Upper lobe of left lung (tissue), 6 donors: ENCODE results near the gene ITGA5. TPM values are rescaled to one million over a fixed set of nuclear protein-coding genes. Genes with fewer than 3 reads are reported as not detected.

Source experiments
- ATAC-seq, 2 donors: fragments of 200-7000 bp; cut with Tn5 transposase; one replicate each; pipeline ENCODE4 v1.9.1; 2022; ENCODE audit warnings: mild to moderate bottlenecking in 2 of 2, moderate library complexity in 2 of 2; ENCODE audit not compliant: low FRiP score in 2 of 2
- DNase-seq, 2 donors: peaks; one replicate each; pipeline ENCODE4 v3.0.0-alpha.2; 2019 to 2020
- H3K27ac ChIP-seq, 4 donors: fragments of 200-600 bp; sonication (generic); one replicate each; pipeline ENCODE4 v1.5.1; 2016 to 2019
- H3K27me3 ChIP-seq, 4 donors: fragments of 200-600 bp; sonication (generic); one replicate each; pipeline ENCODE4 v1.5.1; 2017 to 2019
- H3K36me3 ChIP-seq, 4 donors: fragments of 200-600 bp; sonication (generic); one replicate each; pipeline ENCODE4 v1.5.1; 2016 to 2019
- H3K4me1 ChIP-seq, 4 donors: fragments of 200-600 bp; sonication (generic); one replicate each; pipeline ENCODE4 v1.5.1; 2018 to 2019
- H3K4me3 ChIP-seq, 4 donors: fragments of 200-600 bp; sonication (generic); one replicate each; pipeline ENCODE4 v1.5.1; 2017 to 2019; ENCODE audit warnings: mild to moderate bottlenecking in 2 of 4, moderate library complexity in 1 of 4
- H3K9me3 ChIP-seq, 4 donors: fragments of 200-600 bp; sonication (generic); one replicate each; pipeline ENCODE4 v1.5.1; 2018 to 2019
- CTCF ChIP-seq, 6 experiments: fragments of 450-650 bp in 4 of 6; fragments of 200-600 bp in 2 of 6; sonication (generic) in 2 of 6; IDR thresholded peaks; one replicate each; pipeline ENCODE4 v1.5.1; 2016 to 2019; ENCODE audit warnings: antibody characterized with exemption in 6 of 6
- EP300 ChIP-seq, 4 donors: sonication (generic); formaldehyde crosslinking; IDR thresholded peaks; one replicate each; pipeline ENCODE4 v1.5.1; 2017; ENCODE audit warnings: antibody characterized with exemption in 4 of 4, control low read depth in 2 of 4
- POLR2A ChIP-seq, 4 donors: fragments of 450-650 bp; IDR thresholded peaks; one replicate each; pipeline ENCODE4 v1.5.1; 2016 to 2017; ENCODE audit warnings: antibody characterized with exemption in 4 of 4, mild to moderate bottlenecking in 2 of 4
- POLR2AphosphoS5 ChIP-seq, 2 donors: sonication (generic); formaldehyde crosslinking; IDR thresholded peaks; one replicate each; pipeline ENCODE4 v1.5.1; 2017; ENCODE audit warnings: antibody characterized with exemption in 2 of 2
- WGBS, 2 donors: methylation state at CpG; one replicate each; pipeline ENCODE4 v1.1.5; 2017 to 2018; 5-methylcytosine and 5-hydroxymethylcytosine counted together
- total RNA-seq, 6 donors: library from RNA; depleted of rRNA in 4 of 6; stranded (reverse); fragments of >200 nt in 4 of 6; gene quantifications; one replicate each; pipeline versions ENCODE4 v1.1.0 to v1.2.1, GENCODE V29; 2016 to 2021
- donor health status: DM: no; HTN: no; CAD: no; lungs with moderate emphysema.
- donor health status: DM: no; HTN: yes; CAD: no; lungs with severe emphysema.

ITGA5 gene
- total RNA-seq, 6 donors from 2014 or later: 48.3 to 146 (median 92.6) TPM

DNA sequence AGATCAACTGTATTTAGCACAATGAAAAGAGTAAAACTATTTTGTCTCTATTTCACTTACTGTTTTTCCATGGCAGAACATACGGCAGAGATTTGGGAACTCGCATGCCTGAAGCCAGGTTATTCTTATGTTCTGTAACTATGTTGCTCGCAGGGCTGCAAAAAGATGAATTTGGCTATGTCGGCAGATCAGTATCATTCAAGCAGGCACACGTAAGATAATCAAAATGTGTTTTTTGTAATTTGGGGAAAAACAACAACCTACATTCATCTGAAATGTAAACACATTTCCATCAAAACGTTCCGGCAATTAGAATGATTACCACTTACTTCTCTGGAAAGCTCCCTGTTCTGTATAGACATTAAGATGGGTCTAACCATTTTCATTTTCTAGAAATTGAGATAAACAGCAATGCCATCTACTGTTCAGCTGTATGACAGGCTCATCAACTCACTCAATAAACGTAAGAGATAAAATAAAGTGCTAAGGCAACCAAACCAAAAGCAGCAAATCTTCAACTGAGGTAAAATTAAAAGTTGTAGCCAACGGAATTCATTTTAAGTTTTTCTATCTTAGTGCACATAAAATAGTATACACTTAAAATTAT lies 41.4 kb upstream of the ITGA5 start:
- Histone ChIP-seq H3K27ac (no peak overlapping the region), H3K36me3 (no peaks in the 10 kb centered on the region), H3K9me3 (no peaks in the 10 kb centered on the region), H3K4me1 (no peaks in the 10 kb centered on the region), H3K27me3 (no peaks in the 10 kb centered on the region), H3K4me3 (no peak overlapping the region)
- TF ChIP-seq EP300 (IDR thresholded peaks at IDR 0.05): no peak
- no peak for TF ChIP-seq POLR2A (IDR thresholded peaks at IDR 0.05)
- TF ChIP-seq CTCF (IDR thresholded peaks at IDR 0.05): no peak
- no peak for TF ChIP-seq POLR2AphosphoS5 (IDR thresholded peaks at IDR 0.05)
- WGBS, 2 donors: 76 to 78% methylated on average over 9 of the region's 9 CpGs
- ATAC-seq: no peak
- DNase-seq: no peak

DNA sequence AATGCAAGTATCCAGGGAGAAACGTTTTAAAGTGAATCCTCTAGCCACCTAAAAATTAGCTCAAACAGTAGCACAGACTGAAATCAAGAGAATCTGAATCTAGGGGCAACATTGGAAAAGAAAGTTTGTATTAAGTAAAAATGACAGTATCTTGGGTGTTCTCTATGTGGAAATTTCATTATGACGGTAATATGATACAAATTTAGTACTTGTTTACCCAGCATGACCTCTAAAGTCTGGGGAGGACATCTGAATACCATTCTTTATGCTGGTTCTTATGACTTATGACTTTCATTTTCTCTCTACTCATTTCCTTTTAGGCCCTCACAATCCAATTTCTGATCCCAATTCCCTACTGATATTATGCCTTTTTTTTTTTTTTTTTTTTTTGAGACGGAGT lies 40.3 kb upstream of the ITGA5 start:
- WGBS, 2 donors: 66 to 72% methylated on average over 3 of the region's 3 CpGs
- no peak for ATAC-seq
- DNase-seq: no peak

DNA sequence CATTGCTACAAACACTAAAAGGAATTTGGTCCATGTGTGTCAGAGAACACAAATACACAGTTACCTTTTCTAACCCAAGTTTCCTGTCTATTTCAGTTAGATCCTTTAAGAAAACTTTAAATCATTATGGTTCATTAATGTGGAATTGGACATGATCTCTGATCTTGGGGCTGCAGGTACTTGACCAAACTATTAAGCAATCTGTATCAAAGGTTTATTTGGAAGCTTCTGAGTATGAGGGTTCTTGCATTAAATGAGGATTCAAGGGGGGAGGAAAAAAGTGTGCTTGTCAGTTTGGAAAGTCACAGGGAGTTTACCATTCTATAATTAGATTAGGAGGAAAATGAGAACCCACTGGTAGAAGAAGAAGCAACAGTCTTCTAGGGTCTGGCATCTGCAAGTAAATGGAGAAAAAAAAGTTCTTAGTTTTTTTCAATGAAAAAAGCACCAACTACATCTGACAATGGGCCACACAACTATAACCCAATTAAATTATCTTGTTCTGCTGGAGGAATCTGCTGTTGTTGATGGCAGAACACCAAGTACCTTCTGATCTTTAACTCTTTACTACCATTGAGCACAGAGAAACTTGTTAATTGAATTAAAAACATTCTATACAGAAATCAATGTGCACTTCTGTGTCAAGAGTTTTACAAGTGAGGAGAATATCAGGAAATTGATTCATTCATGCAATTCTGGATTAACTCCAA lies 36.8 kb upstream of the ITGA5 start:
- Histone ChIP-seq H3K4me1 (no peaks in the 10 kb centered on the region), H3K27me3 (no peaks in the 10 kb centered on the region), H3K9me3 (no peaks in the 10 kb centered on the region), H3K27ac (no peak overlapping the region), H3K4me3 (no peak overlapping the region), H3K36me3 (no peaks in the 10 kb centered on the region)
- TF ChIP-seq POLR2AphosphoS5 (IDR thresholded peaks at IDR 0.05) (no peak), CTCF (IDR thresholded peaks at IDR 0.05) (no peak), POLR2A (IDR thresholded peaks at IDR 0.05) (no peak), EP300 (IDR thresholded peaks at IDR 0.05) (no peak)
- ATAC-seq (no peak), DNase-seq (no peak)

More for the DNA sequence above, 40.3 kb upstream of the ITGA5 start:
- H3K27ac ChIP-seq: no peak overlapping the region
- TF ChIP-seq CTCF (IDR thresholded peaks at IDR 0.05) (no peak), EP300 (IDR thresholded peaks at IDR 0.05) (no peak), POLR2A (IDR thresholded peaks at IDR 0.05) (no peak)
- H3K9me3 ChIP-seq: no peaks in the 10 kb centered on the region
- no peaks in the 10 kb centered on the region for H3K36me3 ChIP-seq
- H3K4me3 ChIP-seq: no peak overlapping the region
- H3K4me1 ChIP-seq: no peaks in the 10 kb centered on the region
- no peaks in the 10 kb centered on the region for H3K27me3 ChIP-seq

GRCh38 chr12:54452628-54453027 lies 33.6 kb upstream of the ITGA5 start:
- no peak overlapping the region for H3K4me3 ChIP-seq
- ATAC-seq: no peak
- no peak for DNase-seq
- no peaks in the 10 kb centered on the region for H3K9me3 ChIP-seq
- TF ChIP-seq POLR2AphosphoS5 (IDR thresholded peaks at IDR 0.05) (no peak), CTCF (IDR thresholded peaks at IDR 0.05) (no peak), EP300 (IDR thresholded peaks at IDR 0.05) (no peak), POLR2A (IDR thresholded peaks at IDR 0.05) (no peak)
- H3K27me3 ChIP-seq: no peaks in the 10 kb centered on the region
- H3K4me1 ChIP-seq: no peaks in the 10 kb centered on the region
- no peak overlapping the region for H3K27ac ChIP-seq
- H3K36me3 ChIP-seq: no peaks in the 10 kb centered on the region

- no peak for DNase-seq
- TF ChIP-seq POLR2AphosphoS5 (IDR thresholded peaks at IDR 0.05) (no peak), EP300 (IDR thresholded peaks at IDR 0.05) (no peak), POLR2A (IDR thresholded peaks at IDR 0.05) (no peak), CTCF (IDR thresholded peaks at IDR 0.05) (no peak)
- WGBS, 2 donors: 58 to 71% methylated on average over 4 of the region's 4 CpGs
- Histone ChIP-seq H3K4me1 (no peaks in the 10 kb centered on the region), H3K36me3 (no peaks in the 10 kb centered on the region), H3K9me3 (no peaks in the 10 kb centered on the region), H3K4me3 (no peak overlapping the region), H3K27me3 (no peaks in the 10 kb centered on the region), H3K27ac (no peak overlapping the region)
- no peak for ATAC-seq
Observed at GRCh38 chr12:54448344-54448743, 29.3 kb upstream of the ITGA5 start.
